IMR-90 (cell line): Measurements from ENCODE around the gene ULK2.

ENCODE experiments used
- BHLHE40 ChIP-seq: fragments of 150-350 bp; IDR thresholded peaks from 2 replicates; pipeline ENCODE4 v1.6.1; 2016; ENCODE audit warnings: mild to moderate bottlenecking, low read depth, low read length
- FOS ChIP-seq: fragments of 150-350 bp; IDR thresholded peaks from 2 replicates; pipeline ENCODE4 v1.6.1; 2016; ENCODE audit warnings: low read depth, low read length
- SMC3 ChIP-seq: fragments of 150-350 bp; IDR thresholded peaks from 2 replicates; pipeline ENCODE4 v1.6.1; 2016; ENCODE audit warnings: low read depth, mild to moderate bottlenecking, antibody characterized with exemption, low read length, moderate library complexity
- TF ChIP-seq, protein P1 (sequence below): conservative IDR thresholded peaks from 2 replicates; pipeline ENCODE4 v1.5.1; 2012; ENCODE audit warnings: mild to moderate bottlenecking, low read depth, low read length, improper control_type of control experiment
- TF ChIP-seq, protein P2 (sequence below): fragments of 150-350 bp; IDR thresholded peaks from 2 replicates; pipeline ENCODE4 v1.6.1; 2016; ENCODE audit warnings: low read depth, mild to moderate bottlenecking, low read length, moderate library complexity, borderline replicate concordance

DNA sequence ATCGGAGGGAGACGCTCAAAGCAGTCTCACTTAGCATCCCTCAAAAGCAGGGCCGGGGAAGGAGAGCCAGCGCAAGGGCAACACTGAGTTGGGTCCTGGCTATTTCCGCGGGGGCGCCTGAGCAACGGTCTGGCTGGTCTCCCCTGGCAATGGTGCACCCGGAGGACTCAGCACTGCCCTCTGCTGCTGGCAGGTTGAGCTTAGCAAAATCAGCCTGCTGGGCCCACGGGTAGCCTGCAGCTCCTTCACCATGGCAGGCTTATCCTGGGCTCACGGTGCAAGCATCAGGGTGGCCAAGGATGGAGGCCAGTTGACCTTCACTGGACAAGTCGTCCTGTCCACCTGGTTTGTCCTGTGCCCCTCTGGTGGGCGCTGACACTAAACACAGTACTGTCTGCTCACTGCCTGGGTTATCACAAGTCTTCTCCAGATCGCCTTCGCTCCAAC lies 105.2 kb downstream of the ULK2 start:
- TF ChIP-seq, protein P1, sequence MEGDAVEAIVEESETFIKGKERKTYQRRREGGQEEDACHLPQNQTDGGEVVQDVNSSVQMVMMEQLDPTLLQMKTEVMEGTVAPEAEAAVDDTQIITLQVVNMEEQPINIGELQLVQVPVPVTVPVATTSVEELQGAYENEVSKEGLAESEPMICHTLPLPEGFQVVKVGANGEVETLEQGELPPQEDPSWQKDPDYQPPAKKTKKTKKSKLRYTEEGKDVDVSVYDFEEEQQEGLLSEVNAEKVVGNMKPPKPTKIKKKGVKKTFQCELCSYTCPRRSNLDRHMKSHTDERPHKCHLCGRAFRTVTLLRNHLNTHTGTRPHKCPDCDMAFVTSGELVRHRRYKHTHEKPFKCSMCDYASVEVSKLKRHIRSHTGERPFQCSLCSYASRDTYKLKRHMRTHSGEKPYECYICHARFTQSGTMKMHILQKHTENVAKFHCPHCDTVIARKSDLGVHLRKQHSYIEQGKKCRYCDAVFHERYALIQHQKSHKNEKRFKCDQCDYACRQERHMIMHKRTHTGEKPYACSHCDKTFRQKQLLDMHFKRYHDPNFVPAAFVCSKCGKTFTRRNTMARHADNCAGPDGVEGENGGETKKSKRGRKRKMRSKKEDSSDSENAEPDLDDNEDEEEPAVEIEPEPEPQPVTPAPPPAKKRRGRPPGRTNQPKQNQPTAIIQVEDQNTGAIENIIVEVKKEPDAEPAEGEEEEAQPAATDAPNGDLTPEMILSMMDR = peak; percentile 80
- TF ChIP-seq BHLHE40 = no peak
- TF ChIP-seq FOS = no peak
- TF ChIP-seq, protein P2, sequence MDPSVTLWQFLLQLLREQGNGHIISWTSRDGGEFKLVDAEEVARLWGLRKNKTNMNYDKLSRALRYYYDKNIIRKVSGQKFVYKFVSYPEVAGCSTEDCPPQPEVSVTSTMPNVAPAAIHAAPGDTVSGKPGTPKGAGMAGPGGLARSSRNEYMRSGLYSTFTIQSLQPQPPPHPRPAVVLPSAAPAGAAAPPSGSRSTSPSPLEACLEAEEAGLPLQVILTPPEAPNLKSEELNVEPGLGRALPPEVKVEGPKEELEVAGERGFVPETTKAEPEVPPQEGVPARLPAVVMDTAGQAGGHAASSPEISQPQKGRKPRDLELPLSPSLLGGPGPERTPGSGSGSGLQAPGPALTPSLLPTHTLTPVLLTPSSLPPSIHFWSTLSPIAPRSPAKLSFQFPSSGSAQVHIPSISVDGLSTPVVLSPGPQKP = no peak
- peak; percentile 83 for TF ChIP-seq SMC3
